ENCODE results near the gene TIMP2. TPM values are rescaled to one million over a fixed set of nuclear protein-coding genes. Genes with fewer than 3 reads are reported as not detected.

Gene TIMP2
- total RNA-seq, 4 donors from 2014 or later, result 52.9 to 133 (median 82.2) TPM

GRCh38 chr17:78859051-78859450, 66.1 kb downstream of the TIMP2 start:
- Histone ChIP-seq H3K4me1 (no peaks in the 10 kb centered on the region), H3K27me3 (no peaks in the 10 kb centered on the region), H3K9me3 (no peaks in the 10 kb centered on the region), H3K27ac (no peak overlapping the region), H3K4me3 (replicated peaks in 1 of 3) (no peak overlapping the region), H3K36me3 (peaks cover 0 to 10% of the 10 kb centered on the region in 2 donors)
- DNase-seq, result no peak
- intact Hi-C loops (cut with DNase I), result no loop called here
- TF ChIP-seq CTCF (IDR thresholded peaks at IDR 0.05) (no peak), POLR2A (IDR thresholded peaks at IDR 0.05) (no peak)
- 87 to 95% methylated on average over 4 of the region's 4 CpGs for WGBS, 2 donors

- Histone ChIP-seq H3K4me3 (replicated peaks in 1 of 3) (no peak overlapping the region), H3K27ac (no peak overlapping the region), H3K36me3 (peaks cover 0 to 10% of the 10 kb centered on the region in 2 donors), H3K27me3 (no peaks in the 10 kb centered on the region), H3K9me3 (no peaks in the 10 kb centered on the region), H3K4me1 (no peaks in the 10 kb centered on the region)
- WGBS, 2 donors, result 95 to 96% methylated on average over 11 to 14 of the region's 14 CpGs
- intact Hi-C loops (cut with DNase I), result no loop called here
- no peak for DNase-seq
- TF ChIP-seq POLR2A (IDR thresholded peaks at IDR 0.05), result no peak
Measured at GRCh38 chr17:78857266-78857665, 67.9 kb downstream of the TIMP2 start.

GRCh38 chr17:78855561-78856165, 69.5 kb downstream of the TIMP2 start:
- H3K4me1 ChIP-seq, result no peaks in the 10 kb centered on the region
- TF ChIP-seq CTCF (IDR thresholded peaks at IDR 0.05) (no peak), POLR2A (IDR thresholded peaks at IDR 0.05) (no peak)
- H3K27me3 ChIP-seq, result no peaks in the 10 kb centered on the region
- no peak overlapping the region for H3K4me3 ChIP-seq (replicated peaks in 1 of 3)
- peaks cover 0 to 10% of the 10 kb centered on the region in 2 donors for H3K36me3 ChIP-seq
- no peak for DNase-seq
- no peak overlapping the region for H3K27ac ChIP-seq
- 95 to 97% methylated on average over 20 of the region's 25 CpGs for WGBS, 2 donors
- no peaks in the 10 kb centered on the region for H3K9me3 ChIP-seq
- intact Hi-C loops (cut with DNase I), result no loop called here

GRCh38 chr17:78854508-78854907, 70.7 kb downstream of the TIMP2 start:
- Histone ChIP-seq H3K4me3 (replicated peaks in 1 of 3) (no peak overlapping the region), H3K4me1 (no peaks in the 10 kb centered on the region), H3K36me3 (peaks cover 0 to 10% of the 10 kb centered on the region in 2 donors), H3K9me3 (no peaks in the 10 kb centered on the region), H3K27me3 (no peaks in the 10 kb centered on the region), H3K27ac (no peak overlapping the region)
- DNase-seq, result no peak
- TF ChIP-seq CTCF (IDR thresholded peaks at IDR 0.05), result no peak
- TF ChIP-seq POLR2A (IDR thresholded peaks at IDR 0.05), result no peak
- intact Hi-C loops (cut with DNase I), result no loop called here
- 82 to 93% methylated on average over 6 of the region's 9 CpGs for WGBS, 2 donors

GRCh38 chr17:78853926-78854394, 71.2 kb downstream of the TIMP2 start:
- Histone ChIP-seq H3K27ac (no peak overlapping the region), H3K36me3 (peaks cover 0 to 10% of the 10 kb centered on the region in 2 donors), H3K9me3 (no peaks in the 10 kb centered on the region), H3K27me3 (no peaks in the 10 kb centered on the region), H3K4me1 (no peaks in the 10 kb centered on the region), H3K4me3 (replicated peaks in 1 of 3) (no peak overlapping the region)
- DNase-seq, result no peak
- intact Hi-C loops (cut with DNase I), result no loop called here
- TF ChIP-seq POLR2A (IDR thresholded peaks at IDR 0.05) (no peak), CTCF (IDR thresholded peaks at IDR 0.05) (no peak)
- 88 to 90% methylated on average over 11 of the region's 11 CpGs for WGBS, 2 donors
